DMS53 (cell line): Measurements from ENCODE around the gene PCDHB4.
A peak's percentile ranks its signal among the peaks of the same experiment; 100 is the strongest.
"Not testable (repeated sequence)": the region's sequence is repeated elsewhere in the genome, so short reads cannot be mapped to it uniquely, and the experiment has no call there.

Source experiments
- DNase-seq: peaks from one replicate; lab custom pipeline; 2025; lab: John Stamatoyannopoulos, UW

The PCDHB4 gene

DNA sequence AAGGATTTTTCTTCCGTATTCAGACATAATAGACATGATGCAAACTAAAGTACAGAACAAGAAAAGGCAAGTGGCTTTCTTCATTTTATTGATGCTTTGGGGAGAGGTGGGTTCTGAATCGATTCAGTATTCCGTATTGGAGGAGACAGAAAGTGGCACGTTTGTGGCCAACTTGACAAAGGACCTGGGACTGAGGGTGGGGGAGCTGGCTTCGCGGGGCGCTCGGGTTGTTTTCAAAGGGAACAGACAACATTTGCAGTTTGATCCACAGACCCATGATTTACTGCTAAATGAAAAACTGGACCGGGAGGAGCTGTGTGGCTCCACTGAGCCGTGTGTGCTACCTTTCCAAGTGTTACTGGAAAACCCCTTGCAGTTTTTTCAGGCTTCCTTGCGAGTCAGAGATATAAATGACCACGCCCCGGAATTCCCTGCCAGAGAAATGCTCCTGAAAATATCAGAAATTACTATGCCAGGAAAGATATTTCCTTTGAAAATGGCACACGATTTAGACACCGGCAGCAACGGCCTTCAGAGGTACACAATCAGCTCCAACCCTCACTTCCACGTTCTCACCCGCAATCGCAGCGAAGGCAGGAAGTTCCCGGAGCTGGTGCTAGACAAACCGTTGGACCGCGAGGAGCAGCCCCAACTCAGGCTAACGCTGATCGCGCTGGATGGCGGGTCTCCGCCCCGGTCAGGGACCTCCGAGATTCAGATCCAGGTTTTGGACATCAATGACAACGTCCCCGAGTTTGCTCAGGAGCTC, 28.8 kb downstream of the PCDHB4 start:
- peak; percentile 34 for DNase-seq

GRCh38 chr5:141150993-141151325, 29.3 kb downstream of the PCDHB4 start:
- peak; percentile 33 for DNase-seq

GRCh38 chr5:141151632-141152031, 30.0 kb downstream of the PCDHB4 start:
- not testable (repeated sequence) for DNase-seq

DNA sequence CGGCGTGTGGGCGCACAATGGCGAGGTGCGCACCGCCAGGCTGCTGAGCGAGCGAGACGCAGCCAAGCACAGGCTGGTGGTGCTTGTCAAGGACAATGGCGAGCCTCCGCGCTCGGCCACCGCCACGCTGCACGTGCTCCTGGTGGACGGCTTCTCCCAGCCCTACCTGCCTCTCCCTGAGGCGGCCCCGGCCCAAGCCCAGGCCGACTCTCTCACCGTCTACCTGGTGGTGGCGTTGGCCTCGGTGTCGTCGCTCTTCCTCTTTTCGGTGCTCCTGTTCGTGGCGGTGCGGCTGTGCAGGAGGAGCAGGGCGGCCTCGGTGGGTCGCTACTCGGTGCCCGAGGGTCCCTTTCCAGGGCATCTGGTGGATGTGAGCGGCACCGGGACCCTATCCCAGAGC, 30.5 kb downstream of the PCDHB4 start:
- not testable (repeated sequence) for DNase-seq

GRCh38 chr5:141155540-141156374, 34.1 kb downstream of the PCDHB4 start:
- peak; percentile 29 for DNase-seq

GRCh38 chr5:141157356-141157755, 35.7 kb downstream of the PCDHB4 start:
- not testable (repeated sequence) for DNase-seq

- not testable (repeated sequence) for DNase-seq
Observed at GRCh38 chr5:141157901-141158300, 36.3 kb downstream of the PCDHB4 start.

DNA sequence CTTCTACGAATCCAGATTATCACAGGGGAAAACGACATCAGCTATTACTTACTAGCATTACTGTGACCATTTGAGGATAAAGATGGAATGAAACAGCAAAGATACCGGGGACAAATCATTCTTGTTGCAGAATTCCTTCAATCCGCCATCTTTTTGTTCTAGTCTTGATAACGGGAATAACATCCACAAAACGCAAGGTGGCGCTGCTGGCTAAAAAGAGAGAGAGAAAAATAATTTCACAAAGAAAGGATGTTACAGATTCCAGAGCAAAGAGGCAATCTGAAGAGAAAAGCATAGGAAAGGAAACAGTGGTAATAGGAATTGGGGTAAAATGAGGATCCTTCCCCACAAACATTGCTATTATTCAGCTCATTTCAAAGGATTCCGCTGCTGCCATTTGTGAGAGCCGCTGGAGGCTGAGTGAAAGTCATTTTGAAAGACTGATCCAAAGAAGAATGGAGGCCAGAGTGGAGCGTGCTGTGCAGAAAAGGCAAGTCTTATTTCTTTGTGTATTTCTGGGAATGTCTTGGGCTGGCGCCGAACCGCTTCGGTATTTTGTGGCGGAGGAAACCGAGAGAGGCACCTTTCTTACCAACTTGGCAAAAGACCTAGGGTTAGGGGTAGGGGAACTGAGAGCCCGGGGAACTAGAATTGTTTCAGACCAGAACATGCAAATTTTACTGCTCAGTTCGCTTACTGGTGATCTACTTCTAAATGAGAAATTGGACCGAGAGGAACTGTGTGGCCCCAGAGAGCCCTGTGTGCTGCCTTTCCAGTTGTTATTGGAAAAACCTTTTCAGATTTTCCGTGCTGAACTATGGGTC, 51.0 kb downstream of the PCDHB4 start, which contains the start of gene PCDHB7:
PCDHB7 (plus strand) TSS at position 264 of the 824 bp plus-strand sequence; CDS start at position 456, 192 bp downstream.
- DNase-seq: peak; percentile 73

DNA sequence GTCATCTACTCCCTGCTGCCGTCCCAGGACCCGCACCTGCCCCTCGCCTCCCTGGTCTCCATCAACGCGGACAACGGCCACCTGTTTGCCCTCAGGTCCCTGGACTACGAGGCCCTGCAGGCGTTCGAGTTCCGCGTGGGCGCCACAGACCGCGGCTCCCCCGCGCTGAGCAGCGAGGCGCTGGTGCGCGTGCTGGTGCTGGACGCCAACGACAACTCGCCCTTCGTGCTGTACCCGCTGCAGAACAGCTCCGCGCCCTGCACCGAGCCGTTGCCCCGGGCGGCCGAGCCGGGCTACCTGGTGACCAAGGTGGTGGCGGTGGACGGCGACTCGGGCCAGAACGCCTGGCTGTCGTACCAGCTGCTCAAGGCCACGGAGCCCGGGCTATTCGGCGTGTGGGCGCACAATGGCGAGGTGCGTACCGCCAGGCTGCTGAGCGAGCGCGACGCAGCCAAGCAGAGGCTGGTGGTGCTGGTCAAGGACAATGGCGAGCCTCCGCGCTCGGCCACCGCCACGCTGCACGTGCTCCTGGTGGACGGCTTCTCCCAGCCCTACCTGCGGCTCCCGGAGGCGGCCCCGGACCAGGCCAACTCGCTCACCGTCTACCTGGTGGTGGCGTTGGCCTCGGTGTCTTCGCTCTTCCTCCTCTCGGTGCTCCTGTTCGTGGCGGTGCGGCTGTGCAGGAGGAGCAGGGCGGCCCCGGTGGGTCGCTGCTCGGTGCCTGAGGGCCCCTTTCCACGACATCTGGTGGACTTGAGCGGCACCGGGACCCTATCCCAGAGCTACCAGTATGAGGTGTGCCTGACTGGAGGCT, 52.9 kb downstream of the PCDHB4 start:
- DNase-seq: not testable (repeated sequence)
